GM10266 (cell line): Measurements from ENCODE around the gene AVPR1B.

Experiments used
- DNase-seq: peaks from one replicate; pipeline ENCODE4 v3.0.0; 2012; ENCODE audit errors: extremely low spot score
- TF ChIP-seq, protein P1 (sequence below): IDR thresholded peaks from 2 replicates; pipeline ENCODE4 v1.5.1; 2012; ENCODE audit warnings: mild to moderate bottlenecking, low read depth; ENCODE audit not compliant: control insufficient read depth, insufficient read depth; ENCODE audit errors: missing control alignments

AVPR1B gene

DNA sequence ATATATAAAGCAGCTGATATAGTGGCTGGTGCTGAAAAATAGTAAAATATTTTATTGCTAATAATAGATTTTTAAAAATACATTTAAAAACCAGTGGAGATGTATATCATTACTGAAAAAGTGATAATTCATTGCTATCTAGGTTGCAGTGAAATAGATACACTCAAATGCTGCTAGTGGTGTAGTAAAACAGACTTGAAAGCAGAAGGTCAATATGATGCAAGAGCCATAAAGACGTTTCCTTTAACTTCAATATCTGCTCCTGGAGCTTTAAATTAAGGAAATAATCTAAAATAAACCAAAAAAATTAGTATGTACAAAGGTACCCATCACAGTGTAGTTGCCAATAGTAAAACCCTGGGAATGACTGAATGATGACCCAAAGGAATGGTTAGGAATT is 38.1 kb downstream of the AVPR1B start:
- TF ChIP-seq, protein P1, sequence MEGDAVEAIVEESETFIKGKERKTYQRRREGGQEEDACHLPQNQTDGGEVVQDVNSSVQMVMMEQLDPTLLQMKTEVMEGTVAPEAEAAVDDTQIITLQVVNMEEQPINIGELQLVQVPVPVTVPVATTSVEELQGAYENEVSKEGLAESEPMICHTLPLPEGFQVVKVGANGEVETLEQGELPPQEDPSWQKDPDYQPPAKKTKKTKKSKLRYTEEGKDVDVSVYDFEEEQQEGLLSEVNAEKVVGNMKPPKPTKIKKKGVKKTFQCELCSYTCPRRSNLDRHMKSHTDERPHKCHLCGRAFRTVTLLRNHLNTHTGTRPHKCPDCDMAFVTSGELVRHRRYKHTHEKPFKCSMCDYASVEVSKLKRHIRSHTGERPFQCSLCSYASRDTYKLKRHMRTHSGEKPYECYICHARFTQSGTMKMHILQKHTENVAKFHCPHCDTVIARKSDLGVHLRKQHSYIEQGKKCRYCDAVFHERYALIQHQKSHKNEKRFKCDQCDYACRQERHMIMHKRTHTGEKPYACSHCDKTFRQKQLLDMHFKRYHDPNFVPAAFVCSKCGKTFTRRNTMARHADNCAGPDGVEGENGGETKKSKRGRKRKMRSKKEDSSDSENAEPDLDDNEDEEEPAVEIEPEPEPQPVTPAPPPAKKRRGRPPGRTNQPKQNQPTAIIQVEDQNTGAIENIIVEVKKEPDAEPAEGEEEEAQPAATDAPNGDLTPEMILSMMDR, result no peak
- DNase-seq, result no peak

DNA sequence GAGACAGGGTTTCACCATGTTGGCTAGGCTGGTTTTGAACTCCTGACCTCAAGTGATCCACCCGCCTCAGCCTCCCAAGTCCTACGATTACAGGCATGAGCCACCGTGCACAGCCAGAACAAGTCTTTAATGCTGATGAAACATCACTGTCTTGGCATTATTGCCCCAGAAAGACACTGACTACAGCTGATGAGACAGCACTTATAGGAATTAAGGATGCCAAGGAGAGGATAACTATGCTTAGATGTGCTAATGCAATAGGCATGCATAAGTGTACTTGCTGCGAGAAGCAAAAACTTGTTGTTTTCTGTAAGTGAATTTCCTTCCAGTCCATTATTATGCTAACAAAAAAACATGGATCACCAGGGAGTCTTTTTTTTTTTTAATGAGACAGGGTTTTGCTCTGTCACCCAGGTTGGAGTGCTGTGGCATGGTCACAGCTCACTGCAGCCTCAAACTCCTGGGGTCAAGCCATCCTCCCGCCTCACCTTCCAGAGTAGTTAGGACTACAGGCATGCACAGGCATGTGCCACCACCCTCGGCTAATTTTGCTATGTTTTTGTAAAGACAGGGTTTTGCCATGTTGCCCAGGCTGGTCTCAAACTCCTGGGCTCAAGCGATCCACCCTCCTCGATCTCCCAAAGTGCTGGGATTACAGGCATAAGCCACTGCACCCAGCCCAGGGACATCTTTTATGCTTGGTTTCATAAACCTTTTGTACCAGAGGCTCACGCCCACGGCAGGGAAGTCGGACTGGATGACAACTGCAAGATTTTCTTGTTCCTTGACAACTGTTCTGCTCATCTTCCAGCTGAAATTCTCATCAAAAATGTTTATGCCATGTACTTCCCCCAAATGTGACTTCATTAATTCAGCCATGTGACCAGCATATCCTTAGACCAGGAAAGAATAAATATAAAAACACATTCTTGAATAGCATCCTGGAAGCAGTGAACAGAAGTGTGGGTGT is 41.1 kb downstream of the AVPR1B start:
- no peak for DNase-seq
- TF ChIP-seq, protein P1, result no peak

DNA sequence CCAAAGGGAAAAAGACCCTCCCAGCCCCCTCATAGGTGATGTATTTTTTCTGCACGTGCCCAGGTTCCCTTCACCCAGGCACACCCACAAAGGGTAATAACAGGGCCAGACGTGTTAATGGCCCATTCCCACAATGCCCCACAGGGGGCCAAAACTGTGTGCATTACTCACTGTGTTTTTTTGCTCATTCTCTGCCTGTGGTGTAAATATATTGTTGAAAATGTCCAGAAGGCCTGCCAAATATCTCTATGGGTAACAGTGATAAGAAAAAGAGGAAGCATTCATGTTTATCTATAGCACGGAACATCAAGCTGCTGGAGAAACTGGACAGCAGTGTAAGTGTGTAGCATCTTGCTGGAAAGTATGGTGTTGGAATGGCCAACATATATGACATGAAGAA is 42.3 kb downstream of the AVPR1B start:
- DNase-seq, result no peak
- TF ChIP-seq, protein P1, result no peak

DNA sequence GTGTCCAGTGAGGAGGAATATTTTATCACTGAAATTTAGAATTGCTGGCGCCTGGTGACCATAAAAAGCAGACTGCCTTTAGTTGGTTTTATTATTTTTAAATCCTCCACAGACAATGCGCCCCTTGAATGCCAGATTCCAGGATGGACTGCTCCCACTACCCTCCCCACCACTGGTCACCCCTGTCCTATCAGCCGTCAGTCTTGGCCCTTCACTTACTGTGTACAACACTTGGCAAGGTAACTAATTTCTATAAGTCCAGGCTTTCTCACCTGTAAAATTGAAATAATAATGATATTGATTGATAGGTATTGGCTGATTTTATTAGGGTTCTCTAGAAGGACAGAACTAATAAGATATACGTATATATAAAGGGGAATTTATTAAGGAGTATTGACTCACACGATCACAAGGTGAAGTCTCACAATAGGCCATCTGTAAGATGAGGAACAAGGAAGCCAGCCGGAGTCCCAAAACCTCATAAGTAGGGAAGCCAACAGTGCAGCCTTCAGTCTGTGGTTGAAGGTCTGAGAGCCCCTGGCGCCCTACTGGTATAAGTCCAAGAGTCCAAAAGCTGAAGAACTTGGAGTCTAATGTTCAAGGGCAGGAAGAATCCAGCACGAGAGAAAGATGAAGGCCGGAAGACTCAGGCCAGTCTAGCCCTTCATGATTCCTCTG is 46.4 kb downstream of the AVPR1B start:
- no peak for DNase-seq
- TF ChIP-seq, protein P1, result no peak

DNA sequence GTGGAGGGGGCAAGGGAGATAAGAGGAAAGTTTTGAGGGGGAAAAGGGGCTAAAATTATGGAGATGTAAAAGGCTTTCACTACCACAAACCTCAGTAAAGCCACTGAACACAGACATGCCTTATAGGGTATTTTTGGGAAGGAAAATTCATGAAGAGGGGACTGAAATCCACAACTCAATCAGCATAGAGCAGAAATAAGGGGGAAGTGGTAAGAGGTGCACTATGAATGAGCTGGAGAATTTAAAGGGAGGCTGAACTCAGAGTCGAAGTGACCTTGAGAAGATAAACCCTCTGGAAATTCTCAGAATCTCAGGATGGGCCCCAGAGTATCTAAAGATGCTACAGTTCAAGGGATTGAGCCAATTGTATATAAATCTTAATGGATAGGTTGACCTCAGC is 48.9 kb downstream of the AVPR1B start:
- DNase-seq, result no peak
- TF ChIP-seq, protein P1, result no peak

DNA sequence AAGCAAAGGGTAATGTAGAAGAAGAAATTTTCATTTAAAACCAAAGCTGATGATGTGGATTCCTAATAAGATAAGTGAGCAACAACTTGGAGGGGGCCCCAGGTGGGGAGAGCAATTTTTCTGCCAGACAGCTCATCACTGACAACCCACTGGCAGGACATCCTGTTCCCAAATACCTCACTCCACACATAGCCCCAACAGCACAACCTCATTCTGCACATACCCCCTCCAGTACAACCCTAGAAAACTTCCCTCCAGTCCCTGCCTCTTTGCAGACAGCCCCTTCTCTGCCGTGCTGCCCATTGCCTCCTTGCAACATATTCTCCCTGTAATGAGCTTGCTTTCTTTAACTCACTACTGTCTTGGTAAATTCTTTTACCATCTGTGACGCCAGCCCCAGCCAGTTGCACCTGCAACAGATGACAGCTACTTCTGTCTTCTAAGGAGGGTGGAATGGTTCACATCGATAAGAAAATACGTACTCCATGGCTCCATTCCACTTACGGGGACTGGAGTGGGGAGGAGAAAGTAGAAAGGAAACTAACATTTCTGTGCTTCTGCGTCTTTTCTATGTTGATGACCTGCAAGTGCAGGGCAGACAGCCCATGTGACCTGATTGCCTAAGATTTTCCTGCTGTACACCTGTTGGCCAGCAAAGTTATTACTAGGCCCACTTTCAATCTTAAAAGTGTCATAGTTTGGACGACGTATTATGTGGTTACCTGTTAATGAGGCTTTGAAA is 49.5 kb downstream of the AVPR1B start:
- DNase-seq, result no peak
- TF ChIP-seq, protein P1, result no peak
